UCSD-AML1 (cell line): ENCODE measurements around the gene XYLB.
"Not testable (repeated sequence)": the region's sequence is repeated elsewhere in the genome, so short reads cannot be mapped to it uniquely, and the experiment has no call there.

Experiments
- DNase-seq: peaks from one replicate; lab custom pipeline; 2025; ENCODE audit not compliant: unreplicated experiment; lab: John Stamatoyannopoulos, UW

XYLB gene

GRCh38 chr3:38346587-38347410 is at the start of gene XYLB:
Gene XYLB, plus strand, starts transcription at chr3:38346785. Its CDS starts 84 bp downstream, at chr3:38346869.
- peak; percentile 90 for DNase-seq

- not testable (repeated sequence) for DNase-seq
Observed at GRCh38 chr3:38297053-38297452, 49.5 kb upstream of the XYLB start.

DNA sequence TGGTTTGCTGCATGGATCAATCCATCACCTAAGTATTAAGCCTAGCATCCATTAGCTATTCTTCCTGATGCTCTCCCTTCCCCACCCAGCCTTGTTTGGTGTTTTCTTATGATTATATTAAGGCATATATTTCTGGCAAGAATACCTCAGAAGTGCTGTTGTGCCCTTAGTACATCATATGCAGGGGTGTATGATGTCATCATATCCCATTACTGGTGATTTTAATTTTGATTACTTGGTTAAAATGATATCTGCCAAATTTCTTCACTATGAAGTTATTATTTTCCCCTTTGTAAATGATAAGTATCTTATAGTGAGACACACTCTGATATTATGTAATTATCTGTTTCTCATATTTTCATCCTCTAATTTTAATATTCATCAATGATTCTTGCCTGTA is 49.0 kb upstream of the XYLB start:
- no peak for DNase-seq

- no peak for DNase-seq
Observed at GRCh38 chr3:38297947-38298711, 48.5 kb upstream of the XYLB start.

DNA sequence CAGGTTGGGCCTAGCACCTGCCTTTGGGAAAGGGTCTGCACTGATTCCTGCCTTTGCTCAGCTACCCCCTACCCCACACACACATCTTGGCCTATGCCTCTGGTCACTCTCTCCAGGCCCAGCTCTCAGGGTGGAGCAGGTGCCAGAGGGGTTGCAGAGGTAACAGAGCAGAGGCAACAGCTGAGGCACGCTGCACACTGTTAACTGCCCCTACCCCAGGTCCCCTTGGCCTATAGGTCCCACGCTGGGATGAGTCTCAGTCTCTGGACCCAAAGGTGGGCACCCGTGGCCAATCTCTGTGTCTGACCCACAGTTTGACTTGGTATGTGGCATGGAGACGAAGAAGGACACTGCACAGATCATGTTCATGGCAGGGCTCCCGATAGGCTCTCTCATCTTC is 39.6 kb upstream of the XYLB start:
- no peak for DNase-seq

GRCh38 chr3:38307599-38307998 is 39.0 kb upstream of the XYLB start:
- DNase-seq, result no peak

DNA sequence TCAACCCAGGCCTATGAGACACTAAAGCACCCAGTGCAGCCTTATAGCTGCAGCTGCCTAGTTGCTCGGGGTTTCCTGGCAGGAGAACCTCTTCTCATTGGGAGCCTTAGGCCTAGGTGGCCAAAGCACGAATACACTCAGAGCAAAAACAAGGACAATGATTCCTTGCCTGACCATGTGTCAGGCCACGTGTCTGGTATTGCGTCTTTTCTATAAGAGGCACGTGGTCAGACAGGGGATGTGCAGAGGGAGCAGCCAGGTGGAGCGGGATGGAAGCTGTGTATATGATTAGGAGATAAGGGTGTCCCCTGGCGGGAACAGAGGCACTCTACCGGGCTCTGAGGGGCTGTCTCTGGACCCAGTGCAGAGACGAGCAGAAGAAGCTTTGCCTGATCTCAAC is 38.1 kb upstream of the XYLB start:
- no peak for DNase-seq

GRCh38 chr3:38311476-38311875 is 35.1 kb upstream of the XYLB start:
- no peak for DNase-seq

DNA sequence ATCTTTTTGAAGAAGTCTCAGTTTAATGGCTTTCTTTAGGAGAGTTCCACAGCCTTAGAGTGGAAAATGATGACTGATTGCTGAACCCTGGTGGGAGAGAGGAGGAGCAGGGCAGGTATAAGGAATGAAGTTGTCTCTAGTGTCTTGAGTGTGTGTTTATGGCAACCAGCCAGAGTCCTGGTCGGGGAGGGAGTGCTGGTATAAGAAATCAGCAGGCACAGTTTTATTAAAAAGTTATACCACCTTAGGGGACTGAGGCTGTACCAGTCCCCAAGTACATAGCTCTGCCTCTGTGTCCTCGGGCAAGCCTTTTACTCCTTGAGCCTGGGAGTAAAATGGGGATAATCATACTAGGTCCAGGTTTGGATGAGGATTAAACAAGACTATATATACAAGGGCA is 34.6 kb upstream of the XYLB start:
- DNase-seq, result no peak

DNA sequence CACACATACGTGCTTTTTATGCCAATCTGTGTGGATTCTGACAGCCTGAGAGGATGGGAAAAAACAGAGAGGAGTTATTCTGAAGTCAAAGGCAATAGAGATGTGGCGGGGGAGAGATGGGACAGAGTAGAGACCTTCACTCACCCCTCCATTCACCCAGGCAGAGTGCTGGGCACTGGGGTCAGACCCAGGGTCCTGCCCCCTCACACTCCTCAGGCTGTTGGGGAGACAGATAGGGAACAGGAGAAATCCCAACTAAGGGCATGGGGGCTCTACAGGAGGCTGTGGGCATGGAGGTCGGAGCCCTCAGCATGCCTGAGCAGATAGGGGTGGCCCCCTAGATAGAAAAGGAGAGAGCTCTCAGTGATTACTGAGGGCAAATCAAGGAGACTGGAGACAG is 34.2 kb upstream of the XYLB start:
- DNase-seq, result no peak

DNA sequence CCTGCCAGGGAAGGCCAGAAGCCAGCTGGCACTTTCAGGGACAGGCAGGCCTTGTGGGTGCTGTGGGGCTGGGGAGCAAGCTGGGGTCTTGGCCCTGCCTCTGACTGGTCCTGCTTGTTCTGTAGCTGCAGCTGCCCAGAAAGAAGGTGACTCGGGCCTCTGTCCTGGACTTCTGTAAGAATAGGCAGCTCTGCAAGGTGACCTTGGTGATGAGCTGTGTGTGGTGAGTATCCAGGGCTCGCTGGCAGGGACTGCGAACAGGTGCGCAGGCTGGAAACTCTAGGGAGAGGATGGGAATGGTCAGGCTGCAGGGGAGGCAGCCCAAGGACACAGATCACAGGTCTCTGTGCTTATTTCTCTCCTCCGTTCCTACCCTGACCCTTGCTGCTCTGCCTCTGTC is 33.3 kb upstream of the XYLB start:
- DNase-seq, result no peak

- no peak for DNase-seq
Observed at GRCh38 chr3:38313695-38314094, 32.9 kb upstream of the XYLB start.

DNA sequence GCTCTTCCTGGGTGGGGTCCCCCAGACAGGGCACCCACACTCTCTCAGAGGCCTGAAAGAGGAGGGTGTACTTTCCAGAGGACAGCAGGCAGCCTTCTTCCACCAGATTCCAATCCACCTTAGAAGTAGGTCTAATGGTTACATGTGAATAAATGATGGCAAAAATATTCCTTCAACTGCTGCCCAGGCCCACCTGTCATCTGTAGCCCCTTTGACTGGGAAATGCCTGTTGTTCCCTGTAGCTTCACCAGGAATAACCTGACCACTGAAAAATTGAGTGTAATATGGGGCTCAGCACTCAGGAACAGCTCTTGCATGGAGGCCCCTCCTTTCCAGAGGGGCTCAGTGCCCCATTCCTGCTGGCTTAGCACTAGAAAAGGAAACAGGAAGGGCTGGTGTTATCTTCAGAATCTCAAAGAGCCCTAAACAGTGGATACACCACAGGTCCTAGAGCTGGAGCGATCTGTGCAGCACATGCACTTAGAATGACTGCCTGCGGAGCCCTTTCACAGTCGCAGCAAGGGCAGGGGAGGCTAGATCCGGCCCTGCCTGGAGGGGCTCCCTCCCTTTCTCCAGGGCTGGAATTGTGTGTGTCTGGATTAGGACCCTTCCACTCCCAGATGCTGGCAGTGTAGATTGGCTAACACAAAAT is 32.3 kb upstream of the XYLB start:
- DNase-seq, result no peak

DNA sequence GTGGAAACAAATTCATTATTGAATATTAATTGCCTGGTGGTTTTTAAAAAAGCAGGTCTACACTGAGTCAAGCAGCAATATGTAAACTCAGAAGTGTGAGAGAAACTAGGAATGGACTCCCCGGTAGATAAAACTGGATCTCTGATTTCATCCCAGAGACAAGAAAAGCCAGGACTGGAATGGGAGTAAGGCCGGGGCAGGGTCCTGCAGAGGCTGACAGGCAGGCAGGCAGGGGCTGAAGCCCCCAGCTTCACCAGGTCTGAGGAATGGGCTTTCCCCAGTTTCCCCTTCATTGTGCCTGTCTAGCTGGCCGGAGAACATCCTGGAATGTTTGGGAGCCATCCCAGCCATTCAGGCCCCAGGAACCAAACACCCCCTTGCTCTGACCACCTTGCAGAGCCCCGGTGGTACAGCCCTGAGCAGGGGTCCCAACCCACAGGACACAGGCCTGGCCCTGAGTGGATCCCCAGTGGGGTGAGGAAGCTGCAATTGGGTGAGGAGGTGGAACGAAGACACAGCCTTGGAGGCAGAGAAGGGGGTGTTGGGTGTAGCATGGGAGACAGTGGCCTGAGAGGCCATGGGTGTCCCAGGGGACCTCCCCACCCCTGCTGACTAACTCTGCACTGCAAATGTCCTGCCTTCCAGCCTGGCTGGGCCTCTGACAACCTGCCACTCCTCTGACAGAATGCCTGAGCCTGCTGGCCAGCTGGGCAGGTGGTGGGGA is 31.7 kb upstream of the XYLB start:
- DNase-seq, result no peak

GRCh38 chr3:38315488-38316230 is 30.9 kb upstream of the XYLB start:
- no peak for DNase-seq

DNA sequence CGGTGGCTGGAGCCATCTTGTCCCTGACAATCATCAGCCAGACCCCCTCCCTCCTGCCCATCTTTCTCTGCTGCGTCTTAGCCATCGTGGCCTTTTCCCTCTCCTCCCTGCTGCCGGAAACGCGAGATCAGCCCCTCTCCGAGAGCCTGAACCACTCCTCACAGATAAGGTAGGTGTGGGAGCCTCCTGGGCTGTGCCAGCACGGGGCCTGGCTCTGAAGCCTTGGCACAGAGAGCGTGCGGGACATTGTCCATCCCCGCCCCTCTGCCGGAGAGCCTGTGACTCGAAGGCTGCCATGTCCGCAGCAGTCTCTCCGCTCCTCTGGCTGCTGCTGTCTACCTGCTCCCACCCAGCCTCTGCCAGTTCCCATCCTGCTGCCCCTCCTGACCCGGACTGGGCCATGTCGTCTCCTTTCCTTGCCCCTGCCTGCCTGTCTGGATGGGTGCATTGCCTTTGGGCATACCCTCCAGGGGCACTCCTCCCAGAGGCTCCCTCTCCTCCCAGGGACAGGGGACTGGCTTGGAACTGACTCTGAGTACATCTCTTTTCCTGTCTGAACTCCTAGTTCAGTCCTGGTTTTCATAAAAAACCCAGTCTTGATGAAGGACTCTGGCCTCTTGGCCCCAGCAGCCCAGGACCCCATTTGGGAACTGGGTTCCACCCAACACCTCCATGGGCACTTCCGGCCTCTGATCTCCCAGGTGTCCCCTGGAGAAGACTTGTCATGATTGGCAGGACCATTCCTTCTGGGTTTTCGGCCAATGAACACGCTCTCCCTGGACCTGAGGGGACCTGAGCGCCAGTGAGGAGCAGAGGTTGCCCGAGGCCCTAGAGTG is 30.0 kb upstream of the XYLB start:
- no peak for DNase-seq

DNA sequence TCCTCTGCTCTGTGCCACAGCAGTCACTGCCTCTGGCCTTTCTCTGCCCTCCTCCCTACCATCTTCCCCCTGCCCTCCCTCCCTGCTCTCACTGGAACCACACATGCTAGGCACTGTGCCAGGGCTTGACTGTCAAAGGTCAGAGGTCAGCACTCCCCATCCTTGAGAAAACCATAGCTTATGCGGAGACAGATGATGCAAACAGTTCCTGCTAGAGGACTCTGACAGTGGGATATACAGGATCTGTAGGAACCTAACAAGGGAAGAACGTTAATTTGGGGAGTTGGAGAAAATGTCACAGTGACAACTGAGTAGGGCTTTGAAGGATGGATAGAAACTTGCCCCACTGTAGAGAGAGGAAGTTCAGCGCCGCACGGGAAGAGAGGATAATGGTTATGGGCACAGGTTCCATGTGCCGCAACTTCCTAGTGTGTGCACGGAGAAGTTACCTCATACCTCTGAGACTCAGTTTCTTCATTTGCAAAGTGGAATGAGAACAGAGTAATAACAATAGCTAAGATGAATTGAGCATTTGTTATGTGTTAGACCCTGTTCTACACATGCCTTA is 29.3 kb upstream of the XYLB start:
- DNase-seq, result no peak

GRCh38 chr3:38318766-38319671 is 27.6 kb upstream of the XYLB start:
- no peak for DNase-seq
